22Rv1 (cell line): ENCODE results near the gene AOPEP.

Source experiments
- ZFX ChIP-seq: fragments of 450-650 bp; IDR thresholded peaks from 2 replicates; pipeline ENCODE4 v1.6.1; 2017; ENCODE audit warnings: antibody characterized with exemption, borderline replicate concordance
- TF ChIP-seq, protein P1 (sequence below): fragments of 450-650 bp; IDR thresholded peaks from 2 replicates; pipeline ENCODE4 v1.5.1; 2017; ENCODE audit warnings: mild to moderate bottlenecking

DNA sequence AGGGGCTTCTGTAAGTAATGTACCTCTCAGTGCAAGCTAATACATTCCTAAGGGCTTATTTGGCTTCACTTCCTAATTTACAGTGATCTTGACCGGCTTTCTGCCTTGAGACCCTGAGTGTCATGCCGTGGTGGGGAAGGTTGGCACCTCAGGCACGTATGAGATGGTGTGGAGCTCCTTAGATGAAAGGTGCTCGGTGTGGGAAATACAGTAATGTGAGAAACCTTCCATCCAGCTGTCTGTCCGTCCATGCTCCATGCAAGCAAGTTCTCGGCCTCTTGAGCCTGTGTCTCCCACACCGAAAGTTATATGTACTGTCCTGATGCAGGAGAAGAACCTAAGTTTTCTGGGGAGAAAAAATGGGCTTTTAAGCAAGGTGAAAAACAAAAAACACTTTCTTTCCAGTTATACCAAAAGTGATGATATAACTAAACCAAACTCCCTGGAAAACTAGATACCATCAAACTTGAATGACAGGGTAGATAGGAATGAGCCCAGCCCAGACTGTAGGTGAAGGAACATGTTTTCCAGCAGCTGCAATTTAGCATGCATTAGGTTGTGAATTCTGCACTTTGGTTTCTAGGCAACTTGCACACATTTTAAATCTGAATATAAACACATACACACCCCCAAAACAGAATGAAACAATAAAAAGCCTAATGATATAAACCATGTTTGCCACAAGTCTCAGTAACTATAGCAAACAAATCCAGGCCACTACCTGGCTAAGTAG lies 311.5 kb downstream of the AOPEP start:
- TF ChIP-seq, protein P1, sequence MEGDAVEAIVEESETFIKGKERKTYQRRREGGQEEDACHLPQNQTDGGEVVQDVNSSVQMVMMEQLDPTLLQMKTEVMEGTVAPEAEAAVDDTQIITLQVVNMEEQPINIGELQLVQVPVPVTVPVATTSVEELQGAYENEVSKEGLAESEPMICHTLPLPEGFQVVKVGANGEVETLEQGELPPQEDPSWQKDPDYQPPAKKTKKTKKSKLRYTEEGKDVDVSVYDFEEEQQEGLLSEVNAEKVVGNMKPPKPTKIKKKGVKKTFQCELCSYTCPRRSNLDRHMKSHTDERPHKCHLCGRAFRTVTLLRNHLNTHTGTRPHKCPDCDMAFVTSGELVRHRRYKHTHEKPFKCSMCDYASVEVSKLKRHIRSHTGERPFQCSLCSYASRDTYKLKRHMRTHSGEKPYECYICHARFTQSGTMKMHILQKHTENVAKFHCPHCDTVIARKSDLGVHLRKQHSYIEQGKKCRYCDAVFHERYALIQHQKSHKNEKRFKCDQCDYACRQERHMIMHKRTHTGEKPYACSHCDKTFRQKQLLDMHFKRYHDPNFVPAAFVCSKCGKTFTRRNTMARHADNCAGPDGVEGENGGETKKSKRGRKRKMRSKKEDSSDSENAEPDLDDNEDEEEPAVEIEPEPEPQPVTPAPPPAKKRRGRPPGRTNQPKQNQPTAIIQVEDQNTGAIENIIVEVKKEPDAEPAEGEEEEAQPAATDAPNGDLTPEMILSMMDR, result no peak
- TF ChIP-seq ZFX, result no peak
